ENCODE data around the gene ANGPT4.

Gene ANGPT4

DNA sequence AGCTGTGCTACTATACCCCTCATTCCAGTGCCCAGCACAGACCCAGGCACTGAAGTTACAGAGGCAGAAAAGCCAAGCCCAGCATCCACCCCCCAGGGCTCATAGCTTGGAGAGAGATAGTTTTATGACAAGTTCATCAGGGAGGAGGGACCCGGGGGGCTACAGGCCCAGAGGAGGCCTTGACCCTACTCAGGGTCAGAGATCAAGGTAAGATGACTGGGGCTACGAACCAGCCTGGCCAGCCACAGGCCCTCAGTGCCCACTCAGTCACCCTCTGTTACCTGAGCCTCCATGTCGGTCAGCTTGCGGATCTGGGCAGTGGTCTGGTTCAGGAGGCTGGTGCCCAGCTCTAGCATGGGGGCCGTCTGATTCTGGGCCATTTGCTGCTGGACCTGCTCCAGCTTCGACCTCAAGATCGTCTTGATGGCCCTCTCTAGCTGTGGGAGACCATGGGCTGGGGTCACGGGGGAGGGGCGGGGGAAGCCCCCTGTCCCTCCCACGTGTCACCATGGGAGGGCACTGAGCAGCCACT, 26.1 kb downstream of the ANGPT4 start:
- no peak for DNase-seq (ENCODE audit: low spot score)
- in situ Hi-C loops (cut with MboI; ENCODE audit: low pct_unique_long_range_greater_than_20kb, low sequenced_read_pairs, unreplicated experiment) = no loop called here
- TF ChIP-seq, protein P1, sequence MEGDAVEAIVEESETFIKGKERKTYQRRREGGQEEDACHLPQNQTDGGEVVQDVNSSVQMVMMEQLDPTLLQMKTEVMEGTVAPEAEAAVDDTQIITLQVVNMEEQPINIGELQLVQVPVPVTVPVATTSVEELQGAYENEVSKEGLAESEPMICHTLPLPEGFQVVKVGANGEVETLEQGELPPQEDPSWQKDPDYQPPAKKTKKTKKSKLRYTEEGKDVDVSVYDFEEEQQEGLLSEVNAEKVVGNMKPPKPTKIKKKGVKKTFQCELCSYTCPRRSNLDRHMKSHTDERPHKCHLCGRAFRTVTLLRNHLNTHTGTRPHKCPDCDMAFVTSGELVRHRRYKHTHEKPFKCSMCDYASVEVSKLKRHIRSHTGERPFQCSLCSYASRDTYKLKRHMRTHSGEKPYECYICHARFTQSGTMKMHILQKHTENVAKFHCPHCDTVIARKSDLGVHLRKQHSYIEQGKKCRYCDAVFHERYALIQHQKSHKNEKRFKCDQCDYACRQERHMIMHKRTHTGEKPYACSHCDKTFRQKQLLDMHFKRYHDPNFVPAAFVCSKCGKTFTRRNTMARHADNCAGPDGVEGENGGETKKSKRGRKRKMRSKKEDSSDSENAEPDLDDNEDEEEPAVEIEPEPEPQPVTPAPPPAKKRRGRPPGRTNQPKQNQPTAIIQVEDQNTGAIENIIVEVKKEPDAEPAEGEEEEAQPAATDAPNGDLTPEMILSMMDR (IDR thresholded peaks at IDR 0.05; ENCODE audit: extremely low read depth, insufficient read depth, missing control alignments) = no peak

DNA sequence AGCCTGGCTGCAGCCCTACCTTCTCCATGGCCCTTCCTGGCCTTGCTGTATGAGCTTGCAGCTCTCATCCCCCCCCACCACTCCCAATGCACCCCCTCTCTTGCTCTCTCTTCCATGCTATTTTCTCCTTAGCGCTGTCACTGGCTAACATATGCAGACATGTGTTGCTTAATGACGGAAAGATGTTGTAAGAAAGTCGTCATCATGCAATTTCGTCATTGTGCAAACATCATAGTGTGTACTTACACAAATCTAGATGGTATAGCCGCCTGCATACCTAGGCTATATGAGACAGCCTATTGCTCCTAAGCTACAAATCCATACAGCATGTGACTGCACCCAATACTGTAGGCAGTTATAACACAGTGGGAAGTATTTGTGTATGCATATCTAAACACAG, 27.0 kb downstream of the ANGPT4 start:
- DNase-seq (ENCODE audit: low spot score) = no peak
- TF ChIP-seq, protein P1 (IDR thresholded peaks at IDR 0.05; ENCODE audit: extremely low read depth, insufficient read depth, missing control alignments) = no peak
- in situ Hi-C loops (cut with MboI; ENCODE audit: low pct_unique_long_range_greater_than_20kb, low sequenced_read_pairs, unreplicated experiment) = no loop called here

DNA sequence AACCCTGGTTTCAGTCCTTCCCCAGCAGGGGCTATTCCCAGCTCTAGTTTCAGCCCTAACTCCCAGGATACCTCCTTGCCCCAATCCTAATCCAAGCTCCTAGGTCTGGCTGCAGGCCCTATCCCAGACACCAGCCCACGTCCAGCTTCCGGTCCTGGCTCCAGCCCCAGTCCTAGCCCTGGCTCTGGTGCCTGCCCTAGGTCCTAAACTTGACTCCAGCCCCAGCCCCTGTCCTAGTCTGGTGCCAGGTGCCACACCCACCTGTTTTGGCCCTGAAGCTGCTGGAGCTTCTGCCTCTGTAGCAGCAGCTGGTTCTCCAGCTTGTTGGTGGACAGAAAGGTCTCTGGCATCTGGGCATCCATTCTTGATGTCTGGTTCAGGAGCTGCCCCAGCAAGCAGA, 28.1 kb downstream of the ANGPT4 start:
- in situ Hi-C loops (cut with MboI; ENCODE audit: low pct_unique_long_range_greater_than_20kb, low sequenced_read_pairs, unreplicated experiment) = no loop called here
- DNase-seq (ENCODE audit: low spot score) = no peak
- TF ChIP-seq, protein P1 (IDR thresholded peaks at IDR 0.05; ENCODE audit: extremely low read depth, insufficient read depth, missing control alignments) = no peak

DNA sequence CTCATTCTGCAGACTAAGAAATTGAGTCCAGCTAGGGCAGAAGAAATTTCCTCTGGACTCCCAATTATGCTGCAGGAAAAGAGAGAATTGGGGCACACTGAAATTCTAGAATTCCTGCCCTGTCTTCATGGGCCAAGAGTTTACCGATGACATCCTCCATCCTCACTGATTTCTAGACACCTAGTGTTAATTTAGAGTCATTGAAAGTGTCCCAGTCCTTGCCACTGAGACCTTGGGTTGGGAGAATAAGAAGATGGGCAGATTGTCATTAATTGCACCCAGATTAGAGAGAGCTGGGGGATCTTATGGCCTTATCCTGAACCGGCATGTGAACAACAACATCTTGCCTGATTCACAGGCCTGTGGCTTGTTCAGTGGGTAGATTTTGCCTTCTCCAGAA, 29.0 kb downstream of the ANGPT4 start:
- DNase-seq (ENCODE audit: low spot score) = no peak
- in situ Hi-C loops (cut with MboI; ENCODE audit: low pct_unique_long_range_greater_than_20kb, low sequenced_read_pairs, unreplicated experiment) = no loop called here

DNA sequence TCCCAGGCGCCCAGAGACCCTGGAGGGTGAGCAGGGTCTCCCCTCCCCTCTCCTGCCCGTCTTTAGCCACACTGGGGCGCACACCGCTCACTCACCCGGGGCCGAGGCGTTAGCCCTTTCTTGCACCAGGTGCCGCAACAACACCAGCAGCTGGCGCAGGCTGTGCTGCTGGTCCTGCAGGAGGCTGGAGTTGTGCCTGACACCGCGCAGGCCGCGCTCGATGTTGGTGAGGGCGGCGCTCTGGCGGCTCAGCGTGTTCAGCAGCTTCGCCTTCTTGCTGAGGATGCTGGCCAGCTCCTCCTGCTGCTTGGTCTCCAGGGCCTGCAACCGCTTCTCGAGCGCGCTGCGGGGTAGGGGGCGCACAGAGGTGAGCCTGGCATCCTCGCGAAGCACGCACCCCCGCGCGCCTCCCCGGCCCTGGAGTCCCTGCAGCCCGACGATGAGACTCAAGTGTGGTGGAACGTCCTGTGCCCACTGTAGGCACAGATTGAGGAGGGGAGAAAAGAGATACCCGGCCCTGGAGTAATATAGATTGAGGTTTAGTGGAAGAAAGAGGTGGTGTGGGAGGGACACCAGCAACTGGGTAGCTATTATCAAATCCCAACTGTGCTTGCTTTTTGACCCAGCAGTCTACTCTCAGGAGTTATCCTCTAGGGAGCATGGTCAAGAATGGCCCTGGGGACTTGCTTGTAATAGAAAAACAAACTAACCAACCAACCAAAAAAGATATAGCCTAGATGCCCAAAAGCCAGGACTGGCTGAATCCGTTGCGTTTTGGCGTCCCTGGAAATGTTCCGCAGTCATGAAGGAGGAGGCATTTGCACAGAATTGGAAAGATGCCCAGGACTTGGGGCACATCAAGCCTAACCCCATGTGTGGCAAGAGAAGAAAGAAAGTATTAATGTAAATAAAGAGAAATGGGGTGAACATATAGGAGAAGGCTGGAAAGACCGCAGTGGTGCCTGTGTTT, 30.9 kb downstream of the ANGPT4 start:
- no peak for DNase-seq (ENCODE audit: low spot score)

More for the DNA sequence above, 29.0 kb downstream of the ANGPT4 start:
- TF ChIP-seq, protein P1 (IDR thresholded peaks at IDR 0.05; ENCODE audit: extremely low read depth, insufficient read depth, missing control alignments) = no peak

DNA sequence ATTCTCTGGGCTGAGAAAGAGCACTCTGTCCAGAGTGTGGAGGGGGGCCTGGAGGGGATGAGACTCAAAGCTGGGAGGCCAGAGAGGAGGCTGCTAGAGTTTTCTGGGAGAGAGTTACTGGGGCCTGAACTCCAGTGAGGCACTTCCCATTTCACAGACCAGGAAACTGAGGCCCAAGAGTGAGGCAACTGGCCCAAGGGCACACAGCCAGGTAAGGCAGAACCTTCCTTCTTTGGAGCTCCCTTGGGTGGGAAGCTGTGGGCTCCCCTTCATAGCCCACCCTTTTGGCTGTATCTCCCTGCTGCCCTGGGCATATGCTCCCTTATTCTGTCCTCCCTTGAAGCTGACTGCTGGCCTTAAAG, 34.4 kb downstream of the ANGPT4 start:
- TF ChIP-seq, protein P1 (IDR thresholded peaks at IDR 0.05; ENCODE audit: extremely low read depth, insufficient read depth, missing control alignments) = no peak
- in situ Hi-C loops (cut with MboI; ENCODE audit: low pct_unique_long_range_greater_than_20kb, low sequenced_read_pairs, unreplicated experiment) = no loop called here
- DNase-seq (ENCODE audit: low spot score) = no peak

More for the DNA sequence above, 30.9 kb downstream of the ANGPT4 start:
- in situ Hi-C loops (cut with MboI; ENCODE audit: low pct_unique_long_range_greater_than_20kb, low sequenced_read_pairs, unreplicated experiment) = no loop called here
- TF ChIP-seq, protein P1 (IDR thresholded peaks at IDR 0.05; ENCODE audit: extremely low read depth, insufficient read depth, missing control alignments) = no peak
